ENCODE measurements around the gene TEX38. TPM values are rescaled to one million over a fixed set of nuclear protein-coding genes. Genes with fewer than 3 reads are reported as not detected.
A peak's percentile ranks its signal among the peaks of the same experiment; 100 is the strongest.

TEX38 gene
- total and polyA plus RNA-seq, 2 of the 13 experiments (the other 11 are each of a cell fraction or from before 2014, with no cell fraction given), result 0.18 TPM; not detected in 1

DNA sequence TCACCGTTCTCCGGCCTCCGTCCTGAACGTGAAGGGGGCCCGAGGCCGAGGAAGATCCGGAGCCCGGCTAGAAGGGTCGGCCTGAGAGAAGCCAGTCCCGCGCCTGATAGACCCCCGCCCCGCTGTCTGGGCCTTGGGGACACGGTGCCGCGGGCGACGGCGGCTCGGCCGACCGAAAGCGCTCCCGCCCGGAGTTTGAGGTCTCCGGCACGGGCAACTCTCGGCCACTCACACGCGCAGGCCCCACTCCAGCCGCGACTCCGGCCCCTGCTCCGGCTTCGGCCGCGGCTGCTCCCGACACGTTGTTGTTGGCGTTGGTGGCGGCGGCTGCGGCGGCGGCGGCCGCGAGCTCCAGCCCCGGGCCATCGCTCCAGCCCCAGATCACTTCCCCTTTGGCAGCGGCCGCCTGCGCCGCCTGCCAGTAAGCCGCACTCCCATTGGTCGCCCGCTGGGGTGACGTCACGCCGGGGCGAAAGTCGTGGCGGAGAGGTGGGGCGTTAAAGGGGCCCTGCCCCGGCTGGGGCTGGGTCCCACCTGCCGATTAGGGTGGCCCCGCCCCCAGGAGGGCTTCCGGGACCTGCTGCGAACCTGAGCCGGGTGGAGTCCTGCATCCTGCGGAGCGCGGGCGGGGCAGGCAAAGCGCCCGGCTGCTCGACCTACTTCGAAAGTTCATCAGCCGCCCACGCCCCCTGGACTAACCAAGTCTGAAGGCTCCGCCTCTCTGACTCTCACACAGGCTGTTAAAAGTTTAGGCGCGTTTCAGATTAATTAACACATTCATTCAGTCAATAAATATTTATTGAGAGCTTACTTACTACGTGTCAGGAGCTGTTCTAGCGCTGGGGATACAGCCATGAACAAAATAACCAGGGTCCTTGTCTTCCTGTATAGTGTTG is 47.3 kb downstream of the TEX38 start, which contains the start of gene EFCAB14 (continued):
- TF ChIP-seq, protein P1, sequence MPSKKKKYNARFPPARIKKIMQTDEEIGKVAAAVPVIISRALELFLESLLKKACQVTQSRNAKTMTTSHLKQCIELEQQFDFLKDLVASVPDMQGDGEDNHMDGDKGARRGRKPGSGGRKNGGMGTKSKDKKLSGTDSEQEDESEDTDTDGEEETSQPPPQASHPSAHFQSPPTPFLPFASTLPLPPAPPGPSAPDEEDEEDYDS (CRISPR knock-in tag; IDR thresholded peaks at IDR 0.05), result peak; percentile 57; the same call in 1 of the 2 replicates
- TF ChIP-seq SOX6 (IDR thresholded peaks at IDR 0.05) (no peak), SOX6 (CRISPR knock-in tag; IDR thresholded peaks at IDR 0.05) (0 out of 2 replicates have a peak, but pooled peaks have one; percentile 32), FOXC1 (CRISPR knock-in tag; IDR thresholded peaks at IDR 0.05; ENCODE audit: borderline replicate concordance) (peak; percentile 77), ZNF180 (CRISPR knock-in tag; IDR thresholded peaks at IDR 0.05; ENCODE audit: borderline replicate concordance, low read depth) (no peak), ETV6 (CRISPR knock-in tag; conservative IDR thresholded peaks at IDR 0.05) (no peak), ATM (IDR thresholded peaks at IDR 0.05; ENCODE audit: borderline replicate concordance) (no peak), ZNF672 (CRISPR knock-in tag; IDR thresholded peaks at IDR 0.05) (no peak), MEIS2 (CRISPR knock-in tag; IDR thresholded peaks at IDR 0.05) (peak; percentile 70; the same call in 1 of the 2 replicates), ZNF251 (CRISPR knock-in tag; IDR thresholded peaks at IDR 0.05) (no peak), ZSCAN12 (CRISPR knock-in tag; IDR thresholded peaks at IDR 0.05) (no peak), HDAC2 (CRISPR knock-in tag; IDR thresholded peaks at IDR 0.05) (0 out of 2 replicates have a peak, but pooled peaks have one; percentile 52), TGIF2 (CRISPR knock-in tag; IDR thresholded peaks at IDR 0.05) (peak; percentile 74; the same call in 1 of the 2 replicates), ZNF3 (CRISPR knock-in tag; IDR thresholded peaks at IDR 0.05) (no peak), TCF7L2 (IDR thresholded peaks at IDR 0.05; ENCODE audit: low read depth, low read length) (no peak), SMAD3 (CRISPR knock-in tag; IDR thresholded peaks at IDR 0.05) (peak; percentile 62; the same call in 1 of the 2 replicates), ZNF746 (CRISPR knock-in tag; IDR thresholded peaks at IDR 0.05) (0 out of 2 replicates have a peak, but pooled peaks have one; percentile 27), EHMT2 (IDR thresholded peaks at IDR 0.05; ENCODE audit: borderline replicate concordance, low read depth, low read length) (no peak), ZNF225 (CRISPR knock-in tag; IDR thresholded peaks at IDR 0.05) (peak; percentile 48; the same call in 1 of the 2 replicates)
- TF ChIP-seq, protein P2, sequence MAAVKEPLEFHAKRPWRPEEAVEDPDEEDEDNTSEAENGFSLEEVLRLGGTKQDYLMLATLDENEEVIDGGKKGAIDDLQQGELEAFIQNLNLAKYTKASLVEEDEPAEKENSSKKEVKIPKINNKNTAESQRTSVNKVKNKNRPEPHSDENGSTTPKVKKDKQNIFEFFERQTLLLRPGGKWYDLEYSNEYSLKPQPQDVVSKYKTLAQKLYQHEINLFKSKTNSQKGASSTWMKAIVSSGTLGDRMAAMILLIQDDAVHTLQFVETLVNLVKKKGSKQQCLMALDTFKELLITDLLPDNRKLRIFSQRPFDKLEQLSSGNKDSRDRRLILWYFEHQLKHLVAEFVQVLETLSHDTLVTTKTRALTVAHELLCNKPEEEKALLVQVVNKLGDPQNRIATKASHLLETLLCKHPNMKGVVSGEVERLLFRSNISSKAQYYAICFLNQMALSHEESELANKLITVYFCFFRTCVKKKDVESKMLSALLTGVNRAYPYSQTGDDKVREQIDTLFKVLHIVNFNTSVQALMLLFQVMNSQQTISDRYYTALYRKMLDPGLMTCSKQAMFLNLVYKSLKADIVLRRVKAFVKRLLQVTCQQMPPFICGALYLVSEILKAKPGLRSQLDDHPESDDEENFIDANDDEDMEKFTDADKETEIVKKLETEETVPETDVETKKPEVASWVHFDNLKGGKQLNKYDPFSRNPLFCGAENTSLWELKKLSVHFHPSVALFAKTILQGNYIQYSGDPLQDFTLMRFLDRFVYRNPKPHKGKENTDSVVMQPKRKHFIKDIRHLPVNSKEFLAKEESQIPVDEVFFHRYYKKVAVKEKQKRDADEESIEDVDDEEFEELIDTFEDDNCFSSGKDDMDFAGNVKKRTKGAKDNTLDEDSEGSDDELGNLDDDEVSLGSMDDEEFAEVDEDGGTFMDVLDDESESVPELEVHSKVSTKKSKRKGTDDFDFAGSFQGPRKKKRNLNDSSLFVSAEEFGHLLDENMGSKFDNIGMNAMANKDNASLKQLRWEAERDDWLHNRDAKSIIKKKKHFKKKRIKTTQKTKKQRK (IDR thresholded peaks at IDR 0.05; ENCODE audit: low read length), result no peak
- TF ChIP-seq, protein P3, sequence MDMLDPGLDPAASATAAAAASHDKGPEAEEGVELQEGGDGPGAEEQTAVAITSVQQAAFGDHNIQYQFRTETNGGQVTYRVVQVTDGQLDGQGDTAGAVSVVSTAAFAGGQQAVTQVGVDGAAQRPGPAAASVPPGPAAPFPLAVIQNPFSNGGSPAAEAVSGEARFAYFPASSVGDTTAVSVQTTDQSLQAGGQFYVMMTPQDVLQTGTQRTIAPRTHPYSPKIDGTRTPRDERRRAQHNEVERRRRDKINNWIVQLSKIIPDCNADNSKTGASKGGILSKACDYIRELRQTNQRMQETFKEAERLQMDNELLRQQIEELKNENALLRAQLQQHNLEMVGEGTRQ (IDR thresholded peaks at IDR 0.05; ENCODE audit: low read depth, low read length), result no peak
- TF ChIP-seq, protein P3 (CRISPR knock-in tag; IDR thresholded peaks at IDR 0.05; ENCODE audit: borderline replicate concordance), result no peak; the same call in 1 of the 2 replicates
- TF ChIP-seq, protein P4, sequence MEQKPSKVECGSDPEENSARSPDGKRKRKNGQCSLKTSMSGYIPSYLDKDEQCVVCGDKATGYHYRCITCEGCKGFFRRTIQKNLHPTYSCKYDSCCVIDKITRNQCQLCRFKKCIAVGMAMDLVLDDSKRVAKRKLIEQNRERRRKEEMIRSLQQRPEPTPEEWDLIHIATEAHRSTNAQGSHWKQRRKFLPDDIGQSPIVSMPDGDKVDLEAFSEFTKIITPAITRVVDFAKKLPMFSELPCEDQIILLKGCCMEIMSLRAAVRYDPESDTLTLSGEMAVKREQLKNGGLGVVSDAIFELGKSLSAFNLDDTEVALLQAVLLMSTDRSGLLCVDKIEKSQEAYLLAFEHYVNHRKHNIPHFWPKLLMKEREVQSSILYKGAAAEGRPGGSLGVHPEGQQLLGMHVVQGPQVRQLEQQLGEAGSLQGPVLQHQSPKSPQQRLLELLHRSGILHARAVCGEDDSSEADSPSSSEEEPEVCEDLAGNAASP (CRISPR knock-in tag; IDR thresholded peaks at IDR 0.05; ENCODE audit: borderline replicate concordance), result peak; percentile 43; the same call in 1 of the 2 replicates
